Fibroblast of villous mesenchyme (primary cell): Measurements from ENCODE around the gene FBXL17. TPM values are rescaled to one million over a fixed set of nuclear protein-coding genes. Genes with fewer than 3 reads are reported as not detected.

Experiments
- DNase-seq: peaks from one replicate; pipeline ENCODE4 v3.0.0-alpha.2; 2010; ENCODE audit warnings: low read depth
- H3K4me3 ChIP-seq: 2 replicates; pipeline ENCODE4 v1.5.1; 2011; ENCODE audit warnings: low read depth, mild to moderate bottlenecking, low read length
- CTCF ChIP-seq: IDR thresholded peaks from 2 replicates; pipeline ENCODE4 v1.5.1; 2012; ENCODE audit warnings: low read depth, mild to moderate bottlenecking, low read length; ENCODE audit not compliant: insufficient read depth
- total RNA-seq: library from RNA; depleted of rRNA; stranded (reverse); fragments of >200 nt; gene quantifications from 2 replicates; pipeline ENCODE4 v1.2.3, GENCODE V29; 2012

FBXL17 gene
- total RNA-seq, 1 donor = 20.3 TPM

GRCh38 chr5:108384741-108385140, 2.8 kb upstream of the FBXL17 start:
- H3K4me3 ChIP-seq = no peak overlapping the region
- TF ChIP-seq CTCF = no peak
- DNase-seq = no peak

GRCh38 chr5:108382784-108383330, 959 bp upstream of the FBXL17 start:
- no peak for TF ChIP-seq CTCF
- H3K4me3 ChIP-seq = peak overlapping the region; percentile 84
- no peak for DNase-seq

GRCh38 chr5:108381350-108381953, 446 bp downstream of the FBXL17 start:
- no peak for TF ChIP-seq CTCF

GRCh38 chr5:108380531-108381349, 1.2 kb downstream of the FBXL17 start:
- no peak for TF ChIP-seq CTCF
- DNase-seq = peak; percentile 33

More at GRCh38 chr5:108381350-108381953, 446 bp downstream of the FBXL17 start:
- DNase-seq = peak; percentile 69
- H3K4me3 ChIP-seq = peak overlapping the region; percentile 84

GRCh38 chr5:108379722-108380530, 2.0 kb downstream of the FBXL17 start:
- no peak for TF ChIP-seq CTCF
- H3K4me3 ChIP-seq = peak overlapping the region; percentile 84
- DNase-seq = peak; percentile 17

More at GRCh38 chr5:108380531-108381349, 1.2 kb downstream of the FBXL17 start:
- peak overlapping the region; percentile 84 for H3K4me3 ChIP-seq

- DNase-seq = no peak
- no peak for TF ChIP-seq CTCF
These were observed 6.1 kb downstream of the FBXL17 start for GRCh38 chr5:108375768-108376167.

More at GRCh38 chr5:108375768-108376167, 6.1 kb downstream of the FBXL17 start:
- no peak overlapping the region for H3K4me3 ChIP-seq
